Hepatocyte (in vitro differentiated cells): ENCODE results near the gene CCDC154. TPM values are rescaled to one million over a fixed set of nuclear protein-coding genes. Genes with fewer than 3 reads are reported as not detected.

Experiments used
- DNase-seq: peaks from one replicate; pipeline ENCODE4 v3.0.0-alpha.2; 2016; ENCODE audit warnings: low spot score
- H2AFZ ChIP-seq: fragments of 200-600 bp; sonication (generic); 2 replicates; pipeline ENCODE4 v1.6.0; 2016; ENCODE audit warnings: antibody characterized with exemption, mild to moderate bottlenecking
- H3K27ac ChIP-seq: fragments of 200-600 bp; sonication (generic); 2 replicates; pipeline ENCODE4 v1.5.1; 2016; ENCODE audit warnings: mild to moderate bottlenecking
- H3K27me3 ChIP-seq: fragments of 200-600 bp; sonication (generic); 2 replicates; pipeline ENCODE4 v1.6.1; 2016
- H3K36me3 ChIP-seq: fragments of 200-600 bp; sonication (generic); replicated peaks from 2 replicates; pipeline ENCODE4 v1.5.1; 2016; ENCODE audit warnings: low read depth; ENCODE audit not compliant: insufficient read depth
- H3K4me1 ChIP-seq: fragments of 200-600 bp; sonication (generic); 2 replicates; pipeline ENCODE4 v1.5.1; 2016; ENCODE audit warnings: mild to moderate bottlenecking, moderate library complexity; ENCODE audit not compliant: insufficient read depth
- H3K4me2 ChIP-seq: fragments of 200-600 bp; sonication (generic); 2 replicates; pipeline ENCODE4 v1.6.0; 2016
- H3K4me3 ChIP-seq: fragments of 200-600 bp; sonication (generic); 2 replicates; pipeline ENCODE4 v1.5.1; 2016; ENCODE audit warnings: mild to moderate bottlenecking
- H3K79me2 ChIP-seq: fragments of 200-600 bp; sonication (generic); 2 replicates; pipeline ENCODE4 v1.6.0; 2017; ENCODE audit warnings: mild to moderate bottlenecking
- H3K9me2 ChIP-seq: fragments of 200-600 bp; sonication (generic); replicated peaks from 2 replicates; pipeline ENCODE4 v1.6.0; 2017; ENCODE audit warnings: mild to moderate bottlenecking; ENCODE audit not compliant: insufficient read depth
- H3K9me3 ChIP-seq: fragments of 200-600 bp; sonication (generic); 2 replicates; pipeline ENCODE4 v1.5.1; 2016; ENCODE audit warnings: low read depth, mild to moderate bottlenecking
- H4K20me1 ChIP-seq: fragments of 200-600 bp; sonication (generic); 2 replicates; pipeline ENCODE4 v1.6.0; 2016; ENCODE audit warnings: mild to moderate bottlenecking; ENCODE audit not compliant: insufficient read depth, poor library complexity, severe bottlenecking
- CTCF ChIP-seq: fragments of 200-600 bp; sonication (generic); IDR thresholded peaks from 2 replicates; pipeline ENCODE4 v1.5.1; 2016; ENCODE audit warnings: antibody characterized with exemption, mild to moderate bottlenecking; ENCODE audit not compliant: poor library complexity
- EZH2 ChIP-seq: fragments of 200-600 bp; sonication (generic); IDR thresholded peaks from 2 replicates; pipeline ENCODE4 v1.6.1; 2016; ENCODE audit warnings: antibody characterized with exemption, mild to moderate bottlenecking, borderline replicate concordance
- EZH2phosphoT487 ChIP-seq: fragments of 200-600 bp; sonication (generic); IDR thresholded peaks from one replicate; pipeline ENCODE4 v1.6.1; 2018; ENCODE audit warnings: antibody characterized with exemption, mild to moderate bottlenecking, low read depth, moderate library complexity; ENCODE audit not compliant: unreplicated experiment, severe bottlenecking
- WGBS: methylation state at CpG from one replicate; pipeline ENCODE4 v1.1.6; 2016; ENCODE audit warnings: low lambda C conversion rate; ENCODE audit errors: missing lambda C conversion rate; 5-methylcytosine and 5-hydroxymethylcytosine counted together
- polyA plus RNA-seq: library from polyadenylated mRNA; unstranded; fragments of >200 nt; fragmentation: Nextera tagmentation; extraction: Ambion mirVana; gene quantifications from 2 replicates; pipeline ENCODE4 v1.2.1, GENCODE V29; 2016
- total RNA-seq: library from RNA; depleted of rRNA; stranded (reverse); fragments of >200 nt; gene quantifications from 2 replicates; pipeline ENCODE4 v1.2.3, GENCODE V29; 2014

Gene CCDC154
- total and polyA plus RNA-seq, 2 experiments from 2014 or later = 0.33 to 1.6 TPM

- Histone ChIP-seq H4K20me1 (no peaks in the 10 kb centered on the region), H3K9me3 (no peaks in the 10 kb centered on the region), H3K27ac (no peak overlapping the region), H3K4me1 (no peaks in the 10 kb centered on the region), H3K79me2 (no peaks in the 10 kb centered on the region), H3K9me2 (no peaks in the 10 kb centered on the region), H3K36me3 (no peaks in the 10 kb centered on the region), H3K4me3 (no peak overlapping the region), H2AFZ (no peak overlapping the region), H3K27me3 (no peaks in the 10 kb centered on the region), H3K4me2 (no peak overlapping the region)
- TF ChIP-seq CTCF (no peak), EZH2phosphoT487 (no peak), EZH2 (no peak)
- 96% methylated on average over 19 of the region's 19 CpGs for WGBS
- no peak for DNase-seq
Measured at GRCh38 chr16:1453316-1453715, 9.0 kb upstream of the CCDC154 start.

DNA sequence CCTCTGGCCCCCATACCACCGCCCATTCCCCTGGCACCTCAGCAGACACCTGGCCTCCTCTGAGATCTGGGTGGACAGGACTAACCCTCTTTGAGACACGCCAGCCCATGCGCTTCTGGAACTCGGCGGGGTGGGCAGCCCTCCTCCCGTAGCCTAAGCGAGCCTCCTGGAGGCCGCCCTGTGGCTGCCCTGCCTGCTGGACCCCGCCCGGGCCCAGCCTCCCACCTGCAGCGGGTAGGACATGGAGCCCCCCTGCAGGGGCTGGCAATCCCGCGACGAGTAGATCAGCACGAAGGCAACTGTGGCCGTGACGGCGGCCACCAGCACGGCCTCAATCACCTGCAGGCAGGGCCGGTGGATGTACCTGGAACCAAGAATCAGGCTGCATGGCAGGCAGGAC, 8.2 kb upstream of the CCDC154 start:
- Histone ChIP-seq H3K36me3 (no peaks in the 10 kb centered on the region), H3K9me3 (no peaks in the 10 kb centered on the region), H3K79me2 (no peaks in the 10 kb centered on the region), H3K27me3 (no peaks in the 10 kb centered on the region), H3K4me3 (no peak overlapping the region), H2AFZ (no peak overlapping the region), H3K9me2 (no peaks in the 10 kb centered on the region), H3K4me2 (no peak overlapping the region), H4K20me1 (no peaks in the 10 kb centered on the region), H3K27ac (no peak overlapping the region), H3K4me1 (no peaks in the 10 kb centered on the region)
- WGBS = 95% methylated on average over 15 of the region's 20 CpGs
- DNase-seq = no peak
- no peak for TF ChIP-seq CTCF

- Histone ChIP-seq H3K4me3 (no peak overlapping the region), H3K9me3 (no peaks in the 10 kb centered on the region), H3K9me2 (no peaks in the 10 kb centered on the region), H3K79me2 (no peaks in the 10 kb centered on the region), H3K27ac (no peak overlapping the region), H3K36me3 (no peaks in the 10 kb centered on the region), H3K4me2 (no peak overlapping the region), H3K4me1 (no peaks in the 10 kb centered on the region), H3K27me3 (no peaks in the 10 kb centered on the region), H2AFZ (no peak overlapping the region), H4K20me1 (no peaks in the 10 kb centered on the region)
- no peak for DNase-seq
- TF ChIP-seq EZH2phosphoT487 = no peak
- 96% methylated on average over 32 of the region's 34 CpGs for WGBS
Measured at GRCh38 chr16:1451702-1452392, 7.5 kb upstream of the CCDC154 start.

- H3K4me2 ChIP-seq = no peak overlapping the region
- H3K9me2 ChIP-seq = no peaks in the 10 kb centered on the region
- no peak overlapping the region for H3K4me3 ChIP-seq
- no peak for DNase-seq
- no peaks in the 10 kb centered on the region for H3K36me3 ChIP-seq
- TF ChIP-seq EZH2 = no peak
- TF ChIP-seq EZH2phosphoT487 = no peak
- TF ChIP-seq CTCF = no peak
- H2AFZ ChIP-seq = no peak overlapping the region
- no peak overlapping the region for H3K27ac ChIP-seq
- no peaks in the 10 kb centered on the region for H3K9me3 ChIP-seq
- no peaks in the 10 kb centered on the region for H4K20me1 ChIP-seq
- 95% methylated on average over 21 of the region's 21 CpGs for WGBS
- no peaks in the 10 kb centered on the region for H3K27me3 ChIP-seq
- no peaks in the 10 kb centered on the region for H3K79me2 ChIP-seq
- H3K4me1 ChIP-seq = no peaks in the 10 kb centered on the region
Measured at GRCh38 chr16:1450841-1451240, 6.5 kb upstream of the CCDC154 start.
